ENCODE results near the gene CDC25B.
"Not testable (repeated sequence)": the region's sequence is repeated elsewhere in the genome, so short reads cannot be mapped to it uniquely, and the experiment has no call there.

The CDC25B gene

GRCh38 chr20:3825526-3825925, 29.4 kb downstream of the CDC25B start:
- DNase-seq (ENCODE audit: low read depth in 2 of 2) = no peak

GRCh38 chr20:3826420-3826819, 30.3 kb downstream of the CDC25B start:
- DNase-seq (ENCODE audit: low read depth in 2 of 2) = no peak

- no peak for DNase-seq (ENCODE audit: low read depth in 2 of 2)
Measured at GRCh38 chr20:3828798-3829197, 32.7 kb downstream of the CDC25B start.

- not testable (repeated sequence) for DNase-seq (ENCODE audit: low read depth in 2 of 2)
Measured at GRCh38 chr20:3829891-3830290, 33.8 kb downstream of the CDC25B start.

GRCh38 chr20:3836132-3836531, 40.0 kb downstream of the CDC25B start:
- DNase-seq (ENCODE audit: low read depth in 2 of 2) = no peak

GRCh38 chr20:3839328-3839727, 43.2 kb downstream of the CDC25B start:
- no peak for DNase-seq (ENCODE audit: low read depth in 2 of 2)

- DNase-seq (ENCODE audit: low read depth in 2 of 2) = not testable (repeated sequence)
Measured at GRCh38 chr20:3840201-3840600, 44.1 kb downstream of the CDC25B start.

- DNase-seq (ENCODE audit: low read depth in 2 of 2) = no peak
Measured at GRCh38 chr20:3842348-3842930, 46.3 kb downstream of the CDC25B start.

- no peak for DNase-seq (ENCODE audit: low read depth in 2 of 2)
Measured at GRCh38 chr20:3843490-3843889, 47.4 kb downstream of the CDC25B start.

- DNase-seq (ENCODE audit: low read depth in 2 of 2) = not testable (repeated sequence)
Measured at GRCh38 chr20:3843990-3844619, 48.0 kb downstream of the CDC25B start.

GRCh38 chr20:3846378-3846739, 50.2 kb downstream of the CDC25B start:
- no peak for DNase-seq (ENCODE audit: low read depth in 2 of 2)

- peak; percentile 83 to 87 for DNase-seq (ENCODE audit: low read depth in 2 of 2)
Measured at GRCh38 chr20:3846740-3847428, 50.8 kb downstream of the CDC25B start, which contains the start of gene MAVS. Gene MAVS, plus strand, starts transcription at chr20:3846834. Its CDS starts 7,791 bp downstream, at chr20:3854625.

GRCh38 chr20:3847429-3847940, 51.4 kb downstream of the CDC25B start:
- no peak for DNase-seq (ENCODE audit: low read depth in 2 of 2)

GRCh38 chr20:3848565-3848964, 52.5 kb downstream of the CDC25B start:
- no peak for DNase-seq (ENCODE audit: low read depth in 2 of 2)

GRCh38 chr20:3854462-3854871, 58.4 kb downstream of the CDC25B start:
- DNase-seq (ENCODE audit: low read depth in 2 of 2) = no peak

All from stimulated activated CD4-positive, alpha-beta T cell treated with anti-CD3 and anti-CD28 coated beads, Interleukin-4, amount 100 ng/mL, for 48 hours (primary cell).